B cell (primary cell): ENCODE data around the gene MTERF4. TPM values are rescaled to one million over a fixed set of nuclear protein-coding genes. Genes with fewer than 3 reads are reported as not detected.

Experiments
- ATAC-seq: fragments of 200-7000 bp; cut with Tn5 transposase; one replicate; pipeline ENCODE4 v1.10.0; 2021; ENCODE audit warnings: low read depth, mild to moderate bottlenecking, moderate number of reproducible peaks, moderate library complexity
- CTCF ChIA-PET: fragments of 350-600 bp; sonication (Branson Sonifier 250); formaldehyde crosslinking; loops from one replicate; lab custom pipeline; 2021; ENCODE audit warnings: antibody characterized with exemption, inconsistent platforms; lab: Charles Lee
- POLR2A ChIA-PET: fragments of 350-600 bp; sonication (Branson Sonifier 250); formaldehyde crosslinking; loops from one replicate; lab custom pipeline; 2021; ENCODE audit warnings: antibody characterized with exemption; lab: Charles Lee
- DNase-seq: peaks from one replicate; pipeline ENCODE4 v3.0.0; 2013
- H2AFZ ChIP-seq: 2 replicates; pipeline ENCODE4 v1.6.1; 2012; ENCODE audit warnings: mild to moderate bottlenecking, low read depth, low read length; ENCODE audit not compliant: insufficient read depth, poor library complexity, severe bottlenecking
- H3K27ac ChIP-seq, 2 donors: 1 replicate in 1 of 2; 2 replicates in 1 of 2; pipeline ENCODE4 v1.5.1; 2012 to 2013; ENCODE audit warnings: low read length in 2 of 2, mild to moderate bottlenecking in 2 of 2, moderate library complexity in 1 of 2
- H3K27me3 ChIP-seq, 4 experiments: fragments of 200-600 bp in 1 of 4; sonication (generic) in 1 of 4; replicated peaks in 1 of 4; 1 replicate in 2 of 4; 2 replicates in 2 of 4; pipeline versions ENCODE4 v1.6.1 to v1.7.0; 2013 to 2016; ENCODE audit warnings: low read length in 3 of 4, mild to moderate bottlenecking in 2 of 4, mixed read lengths in 1 of 4, moderate library complexity in 1 of 4; ENCODE audit not compliant: insufficient read depth in 4 of 4, control insufficient read depth in 3 of 4; ENCODE audit errors: control extremely low read depth in 1 of 4
- H3K36me3 ChIP-seq, 2 experiments: replicated peaks in 1 of 2; 1 replicate in 1 of 2; 2 replicates in 1 of 2; pipeline versions ENCODE4 v1.6.1 to v1.7.1; 2013; ENCODE audit warnings: low read length in 1 of 2; ENCODE audit not compliant: insufficient read depth in 2 of 2, control insufficient read depth in 1 of 2; ENCODE audit errors: control extremely low read depth in 1 of 2, extremely low read depth in 1 of 2
- H3K4me1 ChIP-seq, 2 donors: fragments of 200-600 bp in 1 of 2; sonication (generic) in 1 of 2; 1 replicate in 1 of 2; 2 replicates in 1 of 2; pipeline versions ENCODE4 v1.5.1 to v1.6.1; 2013 to 2017; ENCODE audit warnings: low read length in 2 of 2; ENCODE audit not compliant: control insufficient read depth in 2 of 2, insufficient read depth in 2 of 2
- H3K4me2 ChIP-seq: replicated peaks from 2 replicates; pipeline ENCODE3; 2012; ENCODE audit warnings: mild to moderate bottlenecking, low read depth, low read length; ENCODE audit not compliant: poor library complexity, severe bottlenecking
- H3K4me3 ChIP-seq, 5 experiments: fragments of 200-600 bp in 1 of 5; sonication (generic) in 1 of 5; 1 replicate in 3 of 5; 2 replicates in 2 of 5; pipeline versions ENCODE4 v1.5.1 to v1.7.0; 2011 to 2016; ENCODE audit warnings: low read length in 4 of 5, mild to moderate bottlenecking in 4 of 5, low read depth in 2 of 5, control low read depth in 1 of 5, moderate library complexity in 1 of 5; ENCODE audit not compliant: insufficient read depth in 1 of 5; ENCODE audit errors: control extremely low read depth in 1 of 5, extremely low read depth in 1 of 5
- H3K79me2 ChIP-seq: fragments of 200-600 bp; sonication (generic); one replicate; pipeline ENCODE4 v1.6.0; 2016; ENCODE audit warnings: low read length; ENCODE audit not compliant: control insufficient read depth, insufficient read depth
- H3K9ac ChIP-seq: fragments of 200-600 bp; sonication (generic); 2 replicates; pipeline ENCODE4 v1.6.1; 2017; ENCODE audit warnings: mild to moderate bottlenecking, low read length, moderate library complexity
- H3K9me3 ChIP-seq, 3 donors: one replicate each; pipeline versions ENCODE4 v1.6.1 to v1.7.1; 2013; ENCODE audit warnings: low read length in 2 of 3; ENCODE audit not compliant: control insufficient read depth in 2 of 3, insufficient read depth in 1 of 3; ENCODE audit errors: control extremely low read depth in 1 of 3
- H4K20me1 ChIP-seq: 2 replicates; pipeline ENCODE4 v1.6.0; 2012; ENCODE audit warnings: mild to moderate bottlenecking, low read length; ENCODE audit not compliant: insufficient read depth, control insufficient read depth, poor library complexity, severe bottlenecking
- H3K27ac Mint-ChIP-seq: one replicate; pipeline ENCODE4 v1.8.0; 2021; ENCODE audit warnings: mixed read lengths
- H3K27me3 Mint-ChIP-seq: one replicate; pipeline ENCODE4 v1.8.0; 2021; ENCODE audit warnings: mixed read lengths
- H3K4me1 Mint-ChIP-seq: one replicate; pipeline ENCODE4 v1.8.0; 2021; ENCODE audit warnings: mixed read lengths
- H3K4me3 Mint-ChIP-seq: one replicate; pipeline ENCODE4 v1.8.0; 2021; ENCODE audit warnings: mixed read lengths
- H3K9me3 Mint-ChIP-seq: one replicate; pipeline ENCODE4 v1.8.0; 2022; ENCODE audit warnings: mixed read lengths; ENCODE audit not compliant: insufficient read depth
- CTCF ChIP-seq: fragments of 200-600 bp; IDR thresholded peaks from one replicate; pipeline ENCODE4 v1.8.0; 2022; ENCODE audit warnings: antibody characterized with exemption, mild to moderate bottlenecking
- EZH2 ChIP-seq: IDR thresholded peaks from 2 replicates; pipeline ENCODE4 v1.6.1; 2012; ENCODE audit warnings: borderline replicate concordance, low read depth, mild to moderate bottlenecking, moderate library complexity, low read length; ENCODE audit not compliant: insufficient read depth, poor library complexity, severe bottlenecking
- WGBS: methylation state at CpG from one replicate; pipeline ENCODE4 v1.1.5; 2013; ENCODE audit warnings: missing lambda C conversion rate; ENCODE audit not compliant: insufficient coverage; 5-methylcytosine and 5-hydroxymethylcytosine counted together
- intact Hi-C: fragments of 100-400 bp; cut with micrococcal nuclease; formaldehyde crosslinking; loops from one replicate; pipeline ENCODE4 v1.10.0; 2022
- polyA plus RNA-seq: library from polyadenylated mRNA; depleted of rRNA; stranded (reverse); fragments of >200 nt; gene quantifications from 2 replicates; pipeline ENCODE4 v1.2.3, GENCODE V29; 2012
- total RNA-seq, 2 donors: library from RNA; stranded (reverse); fragments of 120-200 nt in 1 of 2; gene quantifications; 1 replicate in 1 of 2; 2 replicates in 1 of 2; pipeline versions ENCODE4 v1.2.3 to v1.2.4, GENCODE V29; 2013 to 2022

MTERF4 gene
- total and polyA plus RNA-seq, 2 donors (not counting 1 experiment from before 2014, with no cell fraction given) = 88.7 to 153 TPM

- 52% methylated on average over 17 of the region's 19 CpGs for WGBS
- peak; percentile 79 for ATAC-seq
- Histone ChIP-seq H3K4me2 (peak overlapping the region; percentile 53), H3K79me2 (peaks cover 2% of the 10 kb centered on the region), H3K36me3 (peaks cover 0 to 29% of the 10 kb centered on the region in 2 experiments), H3K27me3 (no peaks in the 10 kb centered on the region), H3K4me1 (peaks cover 35 to 59% of the 10 kb centered on the region in 2 donors), H4K20me1 (no peaks in the 10 kb centered on the region), H3K9me3 (peaks cover 0 to 6% (median 0%) of the 10 kb centered on the region in 3 donors), H3K9ac (peak overlapping the region; percentile 30), H3K27ac (peak overlapping the region; percentile 89 to 95), H3K4me3 (peak overlapping the region in 1 of 5 experiments; percentile 3), H2AFZ (peak overlapping the region; percentile 53)
- CTCF ChIA-PET = interaction anchor here (0.6 to 3.3 kb wide), 4 partner anchors 10 to 39 kb away, joined by 4 to 20 read pairs (median 10); partner anchors contain the start of genes MTERF4, PASK and PPP1R7
- Mint-ChIP-seq H3K27me3 (no peaks in the 10 kb centered on the region), H3K4me1 (peaks cover 53% of the 10 kb centered on the region), H3K4me3 (peak overlapping the region; percentile 74), H3K9me3 (no peaks in the 10 kb centered on the region), H3K27ac (peak overlapping the region; percentile 97)
- POLR2A ChIA-PET = interaction anchor here (0.8 to 2.6 kb wide), 7 partner anchors 10 to 41 kb away, joined by 3 to 29 read pairs (median 8); partner anchors contain the start of genes MTERF4, PASK and PPP1R7
- peak; percentile 88 for DNase-seq
- intact Hi-C loops = loop anchor here (1.0 to 2.0 kb wide), 4 partner anchors 9 to 76 kb away; partner anchors contain the start of genes MTERF4 and PASK
- TF ChIP-seq EZH2 (no peak), CTCF (no peak)
Measured at GRCh38 chr2:241110607-241111439, 8.7 kb upstream of the MTERF4 start.
